SK-N-MC (cell line): Measurements from ENCODE around the gene ASGR1.

Experiments used
- EZH2 ChIP-seq: fragments of 200-600 bp; sonication (generic); IDR thresholded peaks from one replicate; pipeline ENCODE4 v1.6.1; 2017; ENCODE audit warnings: antibody characterized with exemption
- FOXP2 ChIP-seq: optimal IDR thresholded peaks from 2 replicates; pipeline ENCODE3; 2011; ENCODE audit warnings: mild to moderate bottlenecking, moderate library complexity; ENCODE audit not compliant: insufficient read depth; ENCODE audit errors: extremely low read length, control extremely low read depth
- POLR2AphosphoS5 ChIP-seq: IDR thresholded peaks from 2 replicates; pipeline ENCODE4 v1.6.1; 2012; ENCODE audit warnings: mild to moderate bottlenecking, low read depth, low read length, borderline replicate concordance

DNA sequence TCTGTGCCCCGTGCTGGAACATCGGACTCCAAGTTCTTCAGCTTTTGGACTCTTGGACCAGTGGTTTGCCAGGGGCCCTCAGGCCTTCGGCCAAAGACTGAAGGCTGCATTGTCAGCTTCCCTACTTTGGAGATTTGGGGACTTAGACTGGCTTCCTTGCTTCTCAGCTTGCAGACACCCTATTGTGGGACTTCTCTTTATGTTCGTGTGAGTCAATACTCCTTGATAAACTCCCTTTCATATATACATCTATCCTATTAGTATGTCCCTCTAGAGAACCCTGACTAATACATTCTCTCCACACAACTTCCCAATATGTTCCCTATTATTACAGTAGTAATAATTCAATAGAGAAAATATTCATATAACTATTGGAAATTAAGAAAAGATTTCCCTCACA, 55.3 kb downstream of the ASGR1 start:
- TF ChIP-seq EZH2 (no peak), POLR2AphosphoS5 (no peak), FOXP2 (no peak)
